Epidermal melanocyte (primary cell): ENCODE results near the gene NCKAP5.
A peak's percentile ranks its signal among the peaks of the same experiment; 100 is the strongest.
"Not testable (repeated sequence)": the region's sequence is repeated elsewhere in the genome, so short reads cannot be mapped to it uniquely, and the experiment has no call there.

Source experiments
- DNase-seq: peaks from one replicate; pipeline ENCODE4 v3.0.0; 2011; ENCODE audit warnings: low spot score; ENCODE audit not compliant: insufficient read length

Gene NCKAP5

DNA sequence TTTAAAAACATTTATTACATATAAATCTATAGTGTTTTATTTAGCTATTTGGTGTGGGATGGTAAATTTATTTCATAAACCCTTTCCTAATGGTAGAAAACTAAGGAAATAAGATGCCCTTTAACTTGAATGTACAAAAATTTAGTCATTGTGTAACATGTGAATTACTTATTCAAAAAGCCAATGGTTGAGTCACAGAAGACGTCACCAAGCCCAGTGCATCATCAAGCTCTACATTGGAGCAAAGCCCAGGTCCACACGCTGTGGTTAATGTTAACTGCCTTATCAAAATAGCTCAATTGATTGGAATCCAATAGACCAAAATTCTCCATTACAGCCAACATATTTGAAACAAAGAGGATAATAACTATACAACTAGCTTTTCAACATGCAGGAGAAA is 752.7 kb downstream of the NCKAP5 start:
- no peak for DNase-seq

- peak; percentile 47 for DNase-seq
Measured at GRCh38 chr2:132814651-132815050, 753.6 kb downstream of the NCKAP5 start.

- DNase-seq = no peak
Measured at GRCh38 chr2:132813422-132813821, 754.8 kb downstream of the NCKAP5 start.

GRCh38 chr2:132811148-132811915 is 756.9 kb downstream of the NCKAP5 start:
- no peak for DNase-seq

DNA sequence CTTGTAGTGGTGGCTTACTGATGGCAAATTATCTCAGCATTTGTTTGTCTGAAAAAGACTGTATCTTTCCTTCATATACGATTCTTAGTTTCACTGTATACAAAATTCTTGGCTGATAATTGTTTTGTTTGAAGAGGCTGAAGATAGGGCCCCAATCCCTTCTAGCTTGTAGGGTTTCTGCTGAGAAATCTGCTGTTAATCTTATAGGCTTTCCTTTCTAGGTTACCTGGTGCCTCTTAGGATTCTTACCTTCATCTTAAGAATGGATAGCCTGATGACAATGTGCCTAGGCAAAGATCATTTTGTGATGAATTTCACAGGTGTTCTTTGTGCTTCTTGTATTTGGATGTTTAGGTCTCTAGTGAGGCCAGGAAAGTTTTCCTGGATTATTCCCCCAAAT is 758.3 kb downstream of the NCKAP5 start:
- not testable (repeated sequence) for DNase-seq

DNA sequence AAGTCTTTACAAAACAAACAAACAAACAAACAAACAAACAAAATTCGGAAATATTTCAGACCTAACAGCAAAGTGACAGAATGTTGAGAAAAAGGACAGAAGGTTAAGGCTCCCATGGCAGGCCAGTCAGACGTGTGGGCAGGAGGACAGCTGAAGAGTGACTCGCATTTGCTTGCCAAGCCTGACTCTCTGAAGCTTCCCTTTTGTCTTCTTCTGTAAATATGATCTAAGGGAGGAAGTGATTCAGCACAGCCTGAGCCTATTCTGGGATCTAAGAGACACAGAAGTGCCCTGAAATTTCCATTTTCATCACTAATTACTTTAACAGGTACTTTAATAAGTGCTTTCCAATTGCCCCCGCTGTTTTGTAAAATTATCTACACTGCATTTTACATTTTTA is 764.2 kb downstream of the NCKAP5 start:
- DNase-seq = no peak

GRCh38 chr2:132798341-132798740 is 769.9 kb downstream of the NCKAP5 start:
- DNase-seq = no peak

GRCh38 chr2:132797556-132797955 is 770.7 kb downstream of the NCKAP5 start:
- no peak for DNase-seq

- DNase-seq = no peak
Measured at GRCh38 chr2:132797071-132797470, 771.2 kb downstream of the NCKAP5 start.

GRCh38 chr2:132795220-132795619 is 773.0 kb downstream of the NCKAP5 start:
- DNase-seq = no peak

- DNase-seq = no peak
Measured at GRCh38 chr2:132793532-132793931, 774.7 kb downstream of the NCKAP5 start.

DNA sequence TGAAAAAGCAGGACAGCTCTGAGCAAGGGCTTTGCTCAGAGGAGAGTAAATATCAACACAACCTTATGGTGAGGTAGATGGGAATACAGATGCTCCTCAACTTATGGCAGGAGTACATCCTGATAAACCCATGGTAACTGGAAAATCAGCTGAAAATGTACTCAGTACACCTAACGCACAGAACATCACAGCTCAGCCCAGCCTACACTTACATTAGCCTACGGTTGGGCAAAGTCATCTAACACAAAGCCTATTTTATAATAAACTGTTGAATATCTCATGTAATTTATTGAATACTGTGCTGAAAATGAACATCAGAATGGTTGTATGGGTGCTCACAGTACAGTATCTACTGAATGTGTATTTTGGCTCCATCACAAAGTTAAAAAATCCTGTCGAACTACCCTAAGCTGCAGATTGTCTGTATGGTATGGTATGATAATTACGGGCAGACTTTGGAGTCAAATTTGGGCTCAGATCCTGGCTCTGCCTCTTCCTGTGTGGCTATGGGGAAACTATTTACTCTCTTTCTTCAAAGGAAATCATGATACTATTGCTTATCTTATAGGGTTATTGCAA is 778.0 kb downstream of the NCKAP5 start:
- no peak for DNase-seq

GRCh38 chr2:132789066-132789465 is 779.2 kb downstream of the NCKAP5 start:
- no peak for DNase-seq

GRCh38 chr2:132788310-132788838 is 779.9 kb downstream of the NCKAP5 start:
- DNase-seq = no peak

- no peak for DNase-seq
Measured at GRCh38 chr2:132783883-132784282, 784.4 kb downstream of the NCKAP5 start.

- no peak for DNase-seq
Measured at GRCh38 chr2:132782176-132782783, 786.0 kb downstream of the NCKAP5 start.

DNA sequence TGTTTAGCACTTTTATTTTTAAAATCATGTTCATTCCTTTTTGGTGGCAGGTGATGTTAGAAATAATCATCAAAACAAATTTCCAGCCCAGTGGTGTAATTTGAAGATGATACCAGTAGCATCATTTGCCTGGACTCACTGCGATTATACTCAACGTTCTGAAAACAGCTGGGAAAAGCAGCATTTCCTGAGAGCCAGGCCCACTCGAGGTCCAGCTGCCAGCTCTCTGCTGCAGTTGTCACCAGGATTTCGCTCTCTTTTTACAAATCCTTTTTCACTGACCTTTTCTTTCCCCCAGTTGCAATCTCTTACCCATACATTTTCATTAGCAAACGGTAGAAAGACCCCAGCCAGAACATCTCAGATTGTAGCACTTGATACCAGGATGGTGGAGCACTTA is 787.6 kb downstream of the NCKAP5 start:
- no peak for DNase-seq

DNA sequence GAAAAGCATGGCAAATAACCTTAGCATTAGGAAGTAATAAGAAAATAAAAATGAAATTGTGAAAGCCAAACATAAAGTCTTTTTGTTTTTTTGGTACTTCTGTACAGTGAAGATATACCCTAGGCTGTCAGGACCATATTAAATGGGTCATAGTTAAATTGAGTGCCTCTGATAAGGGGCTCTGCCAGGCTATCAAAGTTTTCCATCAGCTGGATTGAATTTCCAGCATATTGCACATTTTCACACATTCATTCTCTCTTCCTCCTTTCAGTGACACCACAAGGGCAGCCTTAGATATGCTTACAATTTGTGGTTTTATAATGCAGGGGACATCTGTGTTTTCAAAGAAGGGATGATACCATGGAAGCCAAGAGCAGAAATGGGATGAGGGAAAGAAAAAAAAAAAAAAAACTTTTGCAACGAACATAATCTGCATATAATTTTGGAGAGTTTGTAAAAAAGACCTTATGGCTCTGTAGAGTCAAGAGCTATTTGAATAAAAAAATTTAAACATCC is 789.0 kb downstream of the NCKAP5 start:
- no peak for DNase-seq

GRCh38 chr2:132776287-132776686 is 792.0 kb downstream of the NCKAP5 start:
- DNase-seq = no peak

DNA sequence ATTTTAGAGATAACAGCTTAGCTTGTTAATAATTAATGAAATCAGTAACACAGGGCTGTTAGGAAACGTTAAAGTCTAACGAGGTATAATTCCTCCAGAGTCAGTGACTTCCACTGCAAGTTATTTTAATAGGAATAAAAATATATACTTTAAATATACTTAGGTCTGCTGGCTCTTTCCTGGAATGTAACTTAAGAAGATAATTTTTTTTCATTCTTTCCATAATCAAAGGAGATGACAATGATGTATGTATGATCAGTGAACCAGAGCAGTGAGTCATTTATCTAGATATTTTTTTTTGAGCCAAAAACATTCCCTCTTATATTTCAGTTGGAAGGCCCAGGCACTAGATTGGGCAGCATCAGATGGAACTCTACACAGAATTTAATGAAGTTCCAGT is 794.1 kb downstream of the NCKAP5 start:
- no peak for DNase-seq

DNA sequence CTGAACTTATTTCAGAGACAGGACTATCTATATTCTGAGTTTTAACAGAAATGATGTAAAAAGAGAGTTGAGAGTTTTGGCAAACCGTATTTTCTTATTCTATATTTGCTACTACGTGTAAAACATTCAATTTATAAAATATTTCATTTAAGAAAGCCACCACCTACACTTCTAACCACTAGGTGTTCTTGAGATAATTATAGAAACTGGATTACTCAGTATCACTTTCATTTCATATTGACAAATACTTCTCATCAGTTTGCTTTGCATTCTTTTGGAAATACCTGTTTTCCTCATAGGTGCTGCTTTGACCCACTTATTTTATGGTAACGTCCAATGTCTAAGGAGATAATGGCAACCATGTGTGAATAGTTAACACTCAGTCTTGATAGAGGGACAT is 794.9 kb downstream of the NCKAP5 start:
- DNase-seq = no peak

GRCh38 chr2:132772340-132772739 is 795.9 kb downstream of the NCKAP5 start:
- no peak for DNase-seq
